HG03064 (cell line): ENCODE measurements around the gene SURF4.
"Not testable (repeated sequence)": the region's sequence is repeated elsewhere in the genome, so short reads cannot be mapped to it uniquely, and the experiment has no call there.

Experiments used
- ATAC-seq: cut with Tn5 transposase; IDR thresholded peaks from one replicate; pipeline ENCODE4 v1.9.1; 2021; ENCODE audit warnings: low read depth; ENCODE audit not compliant: unreplicated experiment

The SURF4 gene

GRCh38 chr9:133340916-133341315, 34.9 kb downstream of the SURF4 start:
- ATAC-seq, result no peak

GRCh38 chr9:133340256-133340655, 35.6 kb downstream of the SURF4 start:
- ATAC-seq, result no peak

- no peak for ATAC-seq
These were observed 36.2 kb downstream of the SURF4 start for GRCh38 chr9:133339641-133340040.

DNA sequence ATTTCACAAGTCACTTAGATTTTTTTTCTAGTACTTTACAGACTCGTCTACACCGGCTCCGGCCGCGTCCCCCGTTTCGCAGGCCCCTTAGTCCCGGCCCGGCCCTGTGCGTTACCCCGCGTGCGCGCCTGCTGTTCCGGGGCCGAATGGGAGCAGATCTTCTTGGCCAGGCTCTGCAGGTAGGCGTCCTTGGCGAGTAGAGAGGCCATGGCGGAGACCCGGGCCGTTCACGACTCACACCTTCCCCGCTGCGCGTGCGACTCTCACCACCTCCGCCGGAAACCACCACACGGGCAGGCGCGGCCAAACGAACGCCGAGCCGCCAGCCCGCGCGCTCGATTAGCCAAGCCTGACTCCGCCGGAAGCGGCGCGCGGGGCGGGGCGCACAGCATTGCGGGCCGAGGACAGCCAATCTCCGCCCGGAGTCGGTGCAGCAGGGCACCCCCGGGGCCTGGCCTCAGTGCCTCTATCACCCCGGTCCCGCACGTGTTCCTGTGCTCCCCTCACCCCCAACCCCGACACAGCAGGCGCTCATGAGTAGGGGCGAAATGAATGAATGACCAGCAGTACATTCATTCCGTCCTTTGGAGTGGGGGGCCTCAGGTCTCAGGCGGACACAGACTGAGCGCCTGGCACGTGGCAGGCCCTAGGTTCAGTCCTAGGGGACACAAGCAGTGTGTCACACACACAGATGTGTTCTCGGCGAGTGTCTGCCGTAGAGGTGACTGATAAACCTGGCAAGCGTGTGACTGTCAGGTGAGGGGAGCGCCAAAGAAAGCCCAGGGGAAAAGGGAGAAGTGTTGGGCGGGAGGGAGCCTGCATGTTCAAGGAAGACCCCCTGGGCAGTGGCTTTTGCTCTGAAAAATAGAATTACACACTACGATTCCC, 39.7 kb downstream of the SURF4 start, which contains the start of gene SURF6:
TSS of gene SURF6 (minus strand) at position 265 of the 888 bp plus-strand sequence. CDS start at position 209, 56 bp downstream.
- peak; percentile 75 for ATAC-seq

- not testable (repeated sequence) for ATAC-seq
These were observed 41.0 kb downstream of the SURF4 start for GRCh38 chr9:133334888-133335287.

DNA sequence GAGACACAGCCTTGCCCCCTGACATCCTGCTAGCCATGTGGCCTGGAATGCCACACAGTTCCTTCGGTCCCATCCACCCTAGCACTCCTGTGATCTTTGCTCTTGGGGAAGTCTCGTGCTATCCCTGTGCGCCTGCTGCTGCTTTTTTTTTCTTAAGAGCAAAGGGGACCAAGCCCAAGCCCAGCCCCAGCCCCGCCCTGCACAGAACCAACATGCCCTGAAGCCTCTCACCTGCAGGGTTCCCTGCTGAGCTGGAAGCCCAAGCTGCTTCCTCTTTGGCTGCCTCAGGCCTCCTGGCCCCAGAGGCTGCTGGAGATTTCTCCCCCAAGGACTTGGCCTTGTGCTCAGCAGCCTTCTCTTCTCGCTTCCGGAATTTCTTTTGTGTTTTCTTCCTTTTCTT, 41.7 kb downstream of the SURF4 start:
- no peak for ATAC-seq

- ATAC-seq, result no peak
These were observed 42.3 kb downstream of the SURF4 start for GRCh38 chr9:133333566-133333965.

- ATAC-seq, result no peak
These were observed 42.8 kb downstream of the SURF4 start for GRCh38 chr9:133333011-133333410.

GRCh38 chr9:133332381-133332730, 43.5 kb downstream of the SURF4 start:
- ATAC-seq, result no peak

DNA sequence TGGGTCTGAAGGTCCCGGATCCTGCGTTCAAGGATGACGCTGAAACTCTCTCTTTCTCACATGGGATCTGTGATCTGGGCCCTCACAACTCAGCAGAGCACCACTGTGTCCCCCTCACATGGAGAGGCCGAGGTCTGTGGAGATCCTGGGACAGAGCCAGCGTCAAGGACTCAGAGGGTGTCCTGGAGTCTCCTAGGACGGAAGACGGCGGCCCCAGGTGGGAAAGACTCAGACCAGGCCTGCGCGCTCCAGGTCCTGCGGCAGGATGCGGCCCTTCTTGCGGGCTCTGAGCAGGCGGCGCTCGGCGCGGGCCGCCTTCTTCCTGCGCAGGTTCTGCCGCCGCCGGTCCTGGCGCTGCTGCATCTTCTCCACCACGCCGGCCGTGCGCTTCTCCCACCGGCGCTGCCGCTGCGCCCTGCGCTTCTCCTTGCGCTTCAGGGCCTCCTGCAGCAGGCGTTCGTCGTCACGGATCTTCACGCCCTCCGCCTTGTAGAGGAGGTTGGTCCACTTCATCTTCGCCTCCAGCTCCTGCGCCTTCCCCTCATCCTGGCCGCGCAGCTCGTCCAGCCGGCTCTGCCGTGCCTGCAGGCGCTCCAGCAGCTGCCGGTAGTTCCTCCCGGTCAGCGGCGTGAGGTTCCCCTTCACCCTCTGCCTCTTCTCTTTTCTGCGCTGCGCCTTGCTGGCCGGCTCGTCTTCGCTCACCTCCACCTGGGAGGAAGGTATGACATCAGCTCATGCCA, 44.0 kb downstream of the SURF4 start:
- no peak for ATAC-seq

DNA sequence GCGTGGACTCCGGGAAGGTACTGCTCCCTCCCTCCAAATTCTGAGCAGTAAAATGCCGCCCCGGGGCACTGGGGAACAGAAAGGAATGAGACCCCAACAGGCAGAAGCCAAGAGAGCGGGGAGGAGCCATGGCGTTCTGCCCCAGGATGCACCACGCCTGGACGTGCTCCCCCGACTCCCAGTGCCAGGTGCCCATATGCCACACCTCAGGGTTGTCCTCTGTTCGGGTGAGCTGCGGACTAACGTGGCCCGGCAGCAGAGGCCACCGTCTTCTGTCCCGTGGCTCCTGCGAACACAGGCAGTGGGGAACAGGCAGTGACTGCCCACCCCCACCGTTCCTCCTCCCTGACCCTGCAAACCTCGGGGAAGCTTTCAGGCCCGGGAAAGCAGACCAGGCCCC, 44.6 kb downstream of the SURF4 start:
- no peak for ATAC-seq

DNA sequence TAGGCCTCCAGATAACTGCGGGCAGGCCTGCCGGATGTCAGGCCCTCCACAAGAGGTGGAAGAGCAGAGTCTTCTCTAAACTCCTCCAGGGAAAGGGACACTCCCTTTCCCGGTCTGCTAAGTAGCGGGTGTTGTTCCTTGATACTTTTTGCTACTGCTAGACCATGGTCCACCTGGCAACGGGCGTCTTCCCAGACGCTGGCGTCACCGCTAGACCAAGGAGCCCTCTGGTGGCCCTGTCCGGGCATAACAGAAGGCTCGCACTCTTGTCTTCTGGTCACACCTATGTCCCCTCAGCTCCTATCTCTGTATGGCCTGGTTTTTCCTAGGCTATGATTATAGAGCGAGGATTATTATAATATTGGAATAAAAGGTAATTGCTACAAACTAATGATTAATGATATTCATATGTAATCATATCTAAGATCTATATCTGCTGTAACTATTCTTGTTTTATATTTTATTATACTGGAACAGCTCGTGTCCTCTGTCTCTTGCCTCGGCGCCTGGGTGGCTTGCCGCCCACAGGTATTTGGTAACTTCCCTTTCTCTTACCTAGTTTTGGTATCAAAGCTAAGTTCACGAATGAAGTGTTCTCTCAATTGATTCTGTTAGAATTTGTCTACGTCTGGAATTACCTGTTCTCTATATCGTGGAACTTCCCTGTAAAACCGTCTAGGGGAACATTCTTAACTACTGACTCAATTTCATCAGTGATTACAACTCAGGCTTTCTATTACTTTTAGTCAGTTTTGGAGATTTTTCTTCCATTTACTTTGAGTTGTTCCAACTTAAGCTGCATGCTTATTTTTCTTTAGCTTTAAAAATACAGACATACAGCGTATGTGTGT, 46.3 kb downstream of the SURF4 start:
- ATAC-seq, result not testable (repeated sequence)

DNA sequence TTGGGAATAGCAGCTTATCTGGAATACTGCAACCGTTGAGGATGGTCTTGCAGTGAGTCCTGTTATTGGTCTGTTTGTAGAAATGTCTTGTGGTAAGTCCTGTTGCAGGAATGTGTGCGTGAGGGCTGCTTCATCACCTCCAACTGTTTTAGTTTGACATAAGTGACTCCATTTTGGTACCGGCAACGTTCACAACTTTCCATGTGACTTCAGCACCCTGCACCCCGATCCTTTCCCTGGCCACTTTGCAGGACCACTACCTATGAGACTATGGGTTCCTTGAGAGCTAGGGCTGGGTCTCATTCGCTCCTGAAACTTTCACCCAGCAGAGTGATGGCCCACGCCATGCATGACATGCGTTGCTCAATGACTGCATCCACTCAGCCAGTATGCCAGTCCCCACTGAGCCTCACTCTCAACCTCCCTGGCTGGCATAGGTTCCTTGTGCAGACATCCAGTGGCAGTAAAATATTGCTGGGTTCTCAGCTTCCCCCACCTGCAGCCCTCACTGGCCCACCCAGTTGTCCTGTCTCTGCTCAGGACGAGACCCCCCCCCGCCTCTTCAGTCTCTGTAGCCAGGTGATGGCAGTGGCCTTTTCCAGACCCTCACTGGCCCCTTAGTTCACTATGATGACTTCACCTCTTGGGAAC, 47.9 kb downstream of the SURF4 start:
- ATAC-seq, result no peak

DNA sequence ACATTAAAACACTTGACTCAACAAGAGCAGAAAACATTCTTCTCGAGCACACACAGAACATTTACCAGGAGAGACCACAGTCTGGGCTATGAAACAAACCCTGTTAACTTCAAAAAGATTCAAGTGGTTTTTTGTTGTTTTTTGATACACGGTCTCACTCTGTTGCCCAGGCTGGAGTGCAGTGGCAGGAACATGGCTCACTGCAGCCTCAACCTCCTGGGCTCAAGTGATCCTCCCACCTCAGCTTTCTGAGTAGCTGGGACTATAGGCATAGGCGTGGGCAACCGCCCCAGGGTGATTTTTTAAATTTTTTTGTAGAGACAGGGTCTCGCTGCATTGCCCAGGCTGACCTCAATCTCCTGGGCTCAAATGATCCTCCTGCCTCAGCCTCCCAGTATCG, 48.8 kb downstream of the SURF4 start:
- ATAC-seq, result not testable (repeated sequence)

- ATAC-seq, result no peak
These were observed 51.7 kb downstream of the SURF4 start for GRCh38 chr9:133323991-133324703.

GRCh38 chr9:133323211-133323610, 52.6 kb downstream of the SURF4 start:
- no peak for ATAC-seq

DNA sequence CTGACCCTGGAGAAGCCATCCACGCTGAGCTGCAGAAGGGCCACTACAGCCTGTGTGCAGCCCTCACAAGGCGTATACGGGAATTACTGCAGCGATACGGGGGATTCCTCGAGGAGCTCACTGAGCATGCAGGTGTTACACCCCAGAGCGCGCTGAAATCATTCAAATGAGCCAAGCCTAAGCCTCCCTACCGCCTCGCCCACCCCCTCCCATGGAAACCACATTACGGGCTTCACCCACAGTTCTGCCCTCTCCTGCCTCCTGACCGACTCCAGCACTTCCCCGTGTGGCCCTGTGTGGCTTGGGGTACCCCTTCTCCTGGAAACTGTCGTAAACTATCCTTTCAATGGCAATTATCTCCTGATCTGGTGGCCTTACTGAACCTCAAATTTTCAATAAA, 53.2 kb downstream of the SURF4 start:
- ATAC-seq, result no peak

DNA sequence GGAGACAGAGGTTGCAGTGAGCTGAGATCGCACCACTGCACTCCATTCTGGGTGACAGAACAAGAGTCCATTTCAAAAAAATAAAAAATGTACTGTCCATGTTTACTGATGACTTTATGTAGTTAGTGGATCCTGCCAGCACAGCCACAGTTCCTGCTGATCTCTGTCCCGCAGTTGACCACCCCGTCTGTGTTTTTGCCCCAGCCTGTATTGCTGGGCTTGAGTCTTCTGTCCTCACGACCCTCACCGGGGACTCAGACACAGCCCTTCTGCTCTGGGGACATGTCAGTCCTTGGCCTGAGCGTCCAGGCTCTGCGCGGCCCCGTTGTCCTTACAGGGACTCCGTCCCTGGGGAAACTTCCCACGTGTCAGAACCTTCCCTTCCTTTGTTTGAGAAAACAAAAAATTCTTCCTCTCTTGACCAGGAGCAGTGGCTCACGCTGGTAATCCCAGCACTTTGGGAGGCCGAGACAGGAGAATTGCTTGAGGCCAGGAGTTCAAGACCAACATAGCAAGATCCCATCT, 54.4 kb downstream of the SURF4 start:
- no peak for ATAC-seq

- no peak for ATAC-seq
These were observed 55.4 kb downstream of the SURF4 start for GRCh38 chr9:133320421-133320881.
